Neural progenitor cell (in vitro differentiated cells): ENCODE data around the gene ZNF385A. TPM values are rescaled to one million over a fixed set of nuclear protein-coding genes. Genes with fewer than 3 reads are reported as not detected.

ENCODE experiments used
- DNase-seq: peaks from one replicate; pipeline ENCODE4 v3.0.0-alpha.2; 2016; ENCODE audit warnings: low spot score
- H2AFZ ChIP-seq: fragments of 200-600 bp; sonication (generic); replicated peaks from 2 replicates; pipeline ENCODE4 v1.6.1; 2016; ENCODE audit warnings: antibody characterized with exemption
- H3F3A ChIP-seq: fragments of 200-600 bp; sonication (generic); 2 replicates; pipeline ENCODE4 v1.6.1; 2016; ENCODE audit warnings: antibody characterized with exemption, low read depth
- H3K27ac ChIP-seq: fragments of 200-600 bp; sonication (generic); 2 replicates; pipeline ENCODE4 v1.5.1; 2016; ENCODE audit warnings: mild to moderate bottlenecking
- H3K27me3 ChIP-seq: fragments of 200-600 bp; sonication (generic); 2 replicates; pipeline ENCODE4 v1.6.1; 2016; ENCODE audit warnings: mild to moderate bottlenecking, moderate library complexity
- H3K36me3 ChIP-seq: fragments of 200-600 bp; sonication (generic); 2 replicates; pipeline ENCODE4 v1.5.1; 2016
- H3K4me1 ChIP-seq: fragments of 200-600 bp; sonication (generic); 2 replicates; pipeline ENCODE4 v1.6.1; 2016; ENCODE audit warnings: mixed run types
- H3K4me2 ChIP-seq: fragments of 200-600 bp; sonication (generic); 2 replicates; pipeline ENCODE4 v1.6.1; 2016
- H3K4me3 ChIP-seq: fragments of 200-600 bp; sonication (generic); 2 replicates; pipeline ENCODE4 v1.5.1; 2016
- H3K79me2 ChIP-seq: fragments of 200-600 bp; sonication (generic); 2 replicates; pipeline ENCODE4 v1.6.1; 2016; ENCODE audit warnings: low read depth
- H3K9ac ChIP-seq: fragments of 200-600 bp; sonication (generic); 2 replicates; pipeline ENCODE4 v1.6.1; 2016
- H3K9me3 ChIP-seq: fragments of 200-600 bp; sonication (generic); 2 replicates; pipeline ENCODE4 v1.5.1; 2016; ENCODE audit warnings: low read depth
- H4K20me1 ChIP-seq: fragments of 200-600 bp; sonication (generic); 2 replicates; pipeline ENCODE4 v1.6.1; 2016; ENCODE audit warnings: low read depth
- H3K27ac Mint-ChIP-seq: 3 replicates; pipeline ENCODE4 v1.8.0; 2021; ENCODE audit warnings: mixed read lengths
- H3K27me3 Mint-ChIP-seq: 2 replicates; pipeline ENCODE4 v1.8.0; 2022; ENCODE audit warnings: low read depth, mild to moderate bottlenecking, inconsistent platforms, moderate library complexity, mixed read lengths; ENCODE audit not compliant: insufficient read depth
- H3K36me3 Mint-ChIP-seq: 3 replicates; pipeline ENCODE4 v1.8.0; 2021; ENCODE audit warnings: mixed read lengths
- H3K4me1 Mint-ChIP-seq: 3 replicates; pipeline ENCODE4 v1.8.0; 2021; ENCODE audit warnings: mixed read lengths
- H3K4me3 Mint-ChIP-seq: 3 replicates; pipeline ENCODE4 v1.8.0; 2021; ENCODE audit warnings: mild to moderate bottlenecking, moderate library complexity, mixed read lengths
- H3K9me3 Mint-ChIP-seq: 3 replicates; pipeline ENCODE4 v1.8.0; 2020; ENCODE audit warnings: mixed read lengths
- CTCF ChIP-seq: fragments of 200-600 bp; sonication (generic); IDR thresholded peaks from 2 replicates; pipeline ENCODE4 v1.5.1; 2017; ENCODE audit warnings: antibody characterized with exemption, mild to moderate bottlenecking
- EZH2 ChIP-seq: fragments of 200-600 bp; sonication (generic); IDR thresholded peaks from 2 replicates; pipeline ENCODE4 v1.6.1; 2017; ENCODE audit warnings: antibody characterized with exemption, mild to moderate bottlenecking, moderate library complexity
- EZH2phosphoT487 ChIP-seq: fragments of 200-600 bp; sonication (generic); IDR thresholded peaks from 2 replicates; pipeline ENCODE4 v1.6.1; 2017; ENCODE audit warnings: antibody characterized with exemption
- total RNA-seq: library from RNA; depleted of rRNA; stranded (reverse); fragments of >200 nt; gene quantifications from 2 replicates; pipeline ENCODE4 v1.2.3, GENCODE V29; 2015; ENCODE audit warnings: low replicate concordance

The ZNF385A gene
- total RNA-seq, 1 donor from 2014 or later = 6.2 TPM

GRCh38 chr12:54412348-54412747 is 27.8 kb upstream of the ZNF385A start:
- TF ChIP-seq CTCF (no peak), EZH2phosphoT487 (no peak), EZH2 (no peak)
- no peaks in the 10 kb centered on the region for H3K9me3 ChIP-seq
- H3K27me3 Mint-ChIP-seq = peaks cover 8% of the 10 kb centered on the region
- H3K4me2 ChIP-seq = no peak overlapping the region
- peak overlapping the region; percentile 57 for H3K27ac Mint-ChIP-seq
- H3K36me3 Mint-ChIP-seq = peaks cover 8% of the 10 kb centered on the region
- peaks cover 9% of the 10 kb centered on the region for H3K4me1 Mint-ChIP-seq
- no peaks in the 10 kb centered on the region for H3K36me3 ChIP-seq
- H3K9me3 Mint-ChIP-seq = no peaks in the 10 kb centered on the region
- H3K4me1 ChIP-seq = peaks cover 8% of the 10 kb centered on the region
- no peak overlapping the region for H3K4me3 Mint-ChIP-seq
- no peaks in the 10 kb centered on the region for H3F3A ChIP-seq
- no peak for DNase-seq
- no peak overlapping the region for H3K27ac ChIP-seq
- no peak overlapping the region for H2AFZ ChIP-seq
- H4K20me1 ChIP-seq = peaks cover 45% of the 10 kb centered on the region
- peak overlapping the region; percentile 45 for H3K9ac ChIP-seq
- no peak overlapping the region for H3K4me3 ChIP-seq
- no peaks in the 10 kb centered on the region for H3K27me3 ChIP-seq
- peaks cover 41% of the 10 kb centered on the region for H3K79me2 ChIP-seq

GRCh38 chr12:54411391-54412241 is 27.1 kb upstream of the ZNF385A start:
- Mint-ChIP-seq H3K27me3 (peaks cover 8% of the 10 kb centered on the region), H3K4me1 (peaks cover 4% of the 10 kb centered on the region), H3K4me3 (no peak overlapping the region), H3K9me3 (no peaks in the 10 kb centered on the region), H3K27ac (peak overlapping the region; percentile 57), H3K36me3 (peaks cover 14% of the 10 kb centered on the region)
- Histone ChIP-seq H3K4me3 (no peak overlapping the region), H3K4me1 (peaks cover under 1% of the 10 kb centered on the region), H3K79me2 (peaks cover 34% of the 10 kb centered on the region), H2AFZ (no peak overlapping the region), H3K9me3 (no peaks in the 10 kb centered on the region), H3K36me3 (no peaks in the 10 kb centered on the region), H3K9ac (peak overlapping the region; percentile 45), H3K4me2 (no peak overlapping the region), H3F3A (no peaks in the 10 kb centered on the region), H4K20me1 (peaks cover 41% of the 10 kb centered on the region), H3K27me3 (no peaks in the 10 kb centered on the region), H3K27ac (no peak overlapping the region)
- no peak for DNase-seq
- TF ChIP-seq CTCF = no peak
- TF ChIP-seq EZH2 = no peak
- no peak for TF ChIP-seq EZH2phosphoT487

- Mint-ChIP-seq H3K4me3 (no peak overlapping the region), H3K9me3 (no peaks in the 10 kb centered on the region), H3K27me3 (peaks cover 10% of the 10 kb centered on the region), H3K36me3 (peaks cover 24% of the 10 kb centered on the region), H3K4me1 (peaks cover 3% of the 10 kb centered on the region), H3K27ac (no peak overlapping the region)
- H3K27me3 ChIP-seq = no peaks in the 10 kb centered on the region
- peaks cover 10% of the 10 kb centered on the region for H3K79me2 ChIP-seq
- H4K20me1 ChIP-seq = peaks cover 34% of the 10 kb centered on the region
- no peak overlapping the region for H3K4me2 ChIP-seq
- no peak overlapping the region for H3K4me3 ChIP-seq
- H2AFZ ChIP-seq = no peak overlapping the region
- no peak overlapping the region for H3K9ac ChIP-seq
- TF ChIP-seq EZH2phosphoT487 = no peak
- TF ChIP-seq EZH2 = no peak
- no peak for TF ChIP-seq CTCF
- no peaks in the 10 kb centered on the region for H3K4me1 ChIP-seq
- no peak for DNase-seq
- H3K36me3 ChIP-seq = no peaks in the 10 kb centered on the region
- H3K9me3 ChIP-seq = no peaks in the 10 kb centered on the region
- H3F3A ChIP-seq = peaks cover 2% of the 10 kb centered on the region
- H3K27ac ChIP-seq = no peak overlapping the region
Measured at GRCh38 chr12:54409267-54409666, 24.7 kb upstream of the ZNF385A start.
